Measurements from ENCODE around the gene USF3. TPM values are rescaled to one million over a fixed set of nuclear protein-coding genes. Genes with fewer than 3 reads are reported as not detected.
"Not testable (repeated sequence)": the region's sequence is repeated elsewhere in the genome, so short reads cannot be mapped to it uniquely, and the experiment has no call there.

Gene USF3
- total and polyA plus RNA-seq, 2 experiments from 2014 or later, result 5.8 to 18.8 TPM

DNA sequence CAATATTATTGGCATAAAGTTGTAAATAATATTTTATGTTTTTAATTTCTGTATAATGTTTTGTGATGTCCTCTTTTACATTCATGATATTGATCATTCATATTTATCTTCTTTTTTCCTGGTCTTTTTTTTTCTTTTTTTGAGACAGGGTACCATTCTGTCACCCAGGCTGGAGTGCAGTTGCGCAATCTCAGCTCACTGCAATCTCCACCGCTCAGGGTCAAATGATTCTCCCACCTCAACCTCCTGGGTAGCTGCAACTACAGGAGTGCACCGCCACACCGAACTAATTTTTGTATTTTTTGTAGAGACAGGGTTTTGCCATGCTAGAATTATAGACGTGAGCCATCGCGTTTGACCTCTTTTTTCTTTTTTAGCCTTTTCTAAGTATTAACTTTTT lies 52.9 kb downstream of the USF3 start:
- no peak overlapping the region for H2AFZ ChIP-seq
- no peak overlapping the region for H3K27ac ChIP-seq
- H3K4me1 ChIP-seq (ENCODE audit: insufficient read depth), result no peaks in the 10 kb centered on the region
- no peaks in the 10 kb centered on the region for H3K36me3 ChIP-seq (replicated peaks; ENCODE audit: insufficient read depth, low read depth)
- H4K20me1 ChIP-seq (ENCODE audit: insufficient read depth, poor library complexity, severe bottlenecking), result no peaks in the 10 kb centered on the region
- no peak overlapping the region for H3K4me3 ChIP-seq
- WGBS (ENCODE audit: low lambda C conversion rate, missing lambda C conversion rate), result 97% methylated on average over 7 of the region's 7 CpGs
- TF ChIP-seq EZH2phosphoT487 (IDR thresholded peaks at IDR 0.05; ENCODE audit: low read depth, severe bottlenecking, unreplicated experiment) (no peak), EZH2 (IDR thresholded peaks at IDR 0.05; ENCODE audit: borderline replicate concordance) (no peak), CTCF (IDR thresholded peaks at IDR 0.05; ENCODE audit: poor library complexity) (no peak)
- H3K79me2 ChIP-seq, result no peaks in the 10 kb centered on the region
- peaks cover 11% of the 10 kb centered on the region for H3K9me3 ChIP-seq (ENCODE audit: low read depth)
- no peaks in the 10 kb centered on the region for H3K9me2 ChIP-seq (replicated peaks; ENCODE audit: insufficient read depth)
- no peak overlapping the region for H3K4me2 ChIP-seq
- no peak for DNase-seq (ENCODE audit: low spot score)
- no peaks in the 10 kb centered on the region for H3K27me3 ChIP-seq

GRCh38 chr3:113638910-113639309 lies 57.5 kb downstream of the USF3 start:
- no peak for DNase-seq (ENCODE audit: low spot score)
- Histone ChIP-seq H3K27ac (no peak overlapping the region), H2AFZ (no peak overlapping the region), H3K36me3 (replicated peaks; ENCODE audit: insufficient read depth, low read depth) (no peaks in the 10 kb centered on the region), H3K9me3 (ENCODE audit: low read depth) (no peaks in the 10 kb centered on the region), H3K27me3 (no peaks in the 10 kb centered on the region), H3K4me3 (no peak overlapping the region), H3K79me2 (no peaks in the 10 kb centered on the region), H4K20me1 (ENCODE audit: insufficient read depth, poor library complexity, severe bottlenecking) (no peaks in the 10 kb centered on the region), H3K4me2 (no peak overlapping the region), H3K9me2 (replicated peaks; ENCODE audit: insufficient read depth) (no peaks in the 10 kb centered on the region), H3K4me1 (ENCODE audit: insufficient read depth) (no peaks in the 10 kb centered on the region)
- WGBS (ENCODE audit: low lambda C conversion rate, missing lambda C conversion rate), result 88% methylated on average over 3 of the region's 3 CpGs
- TF ChIP-seq CTCF (IDR thresholded peaks at IDR 0.05; ENCODE audit: poor library complexity), result no peak
- TF ChIP-seq EZH2 (IDR thresholded peaks at IDR 0.05; ENCODE audit: borderline replicate concordance), result no peak
- no peak for TF ChIP-seq EZH2phosphoT487 (IDR thresholded peaks at IDR 0.05; ENCODE audit: low read depth, severe bottlenecking, unreplicated experiment)

- 90% methylated on average over 14 of the region's 14 CpGs for WGBS (ENCODE audit: low lambda C conversion rate, missing lambda C conversion rate)
- H3K9me3 ChIP-seq (ENCODE audit: low read depth), result no peaks in the 10 kb centered on the region
- TF ChIP-seq EZH2 (IDR thresholded peaks at IDR 0.05; ENCODE audit: borderline replicate concordance), result no peak
- no peak for TF ChIP-seq EZH2phosphoT487 (IDR thresholded peaks at IDR 0.05; ENCODE audit: low read depth, severe bottlenecking, unreplicated experiment)
- TF ChIP-seq CTCF (IDR thresholded peaks at IDR 0.05; ENCODE audit: poor library complexity), result no peak
- no peak overlapping the region for H3K27ac ChIP-seq
- H2AFZ ChIP-seq, result no peak overlapping the region
- H3K4me3 ChIP-seq, result no peak overlapping the region
- no peaks in the 10 kb centered on the region for H3K9me2 ChIP-seq (replicated peaks; ENCODE audit: insufficient read depth)
- H4K20me1 ChIP-seq (ENCODE audit: insufficient read depth, poor library complexity, severe bottlenecking), result no peaks in the 10 kb centered on the region
- H3K36me3 ChIP-seq (replicated peaks; ENCODE audit: insufficient read depth, low read depth), result no peaks in the 10 kb centered on the region
- no peaks in the 10 kb centered on the region for H3K27me3 ChIP-seq
- H3K4me1 ChIP-seq (ENCODE audit: insufficient read depth), result no peaks in the 10 kb centered on the region
- H3K79me2 ChIP-seq, result no peaks in the 10 kb centered on the region
- H3K4me2 ChIP-seq, result no peak overlapping the region
- DNase-seq (ENCODE audit: low spot score), result no peak
These were observed 58.7 kb downstream of the USF3 start for GRCh38 chr3:113637756-113638155.

- not testable (repeated sequence) for H3K9me3 ChIP-seq (ENCODE audit: low read depth); H3K27me3 ChIP-seq; H3K79me2 ChIP-seq; H3K27ac ChIP-seq; DNase-seq (ENCODE audit: low spot score); H4K20me1 ChIP-seq (ENCODE audit: insufficient read depth, poor library complexity, severe bottlenecking); H2AFZ ChIP-seq; H3K9me2 ChIP-seq (replicated peaks; ENCODE audit: insufficient read depth); H3K4me3 ChIP-seq; H3K4me2 ChIP-seq; H3K36me3 ChIP-seq (replicated peaks; ENCODE audit: insufficient read depth, low read depth); H3K4me1 ChIP-seq (ENCODE audit: insufficient read depth)
- WGBS (ENCODE audit: low lambda C conversion rate, missing lambda C conversion rate), result 93% methylated on average over 7 of the region's 7 CpGs
These were observed 60.4 kb downstream of the USF3 start for GRCh38 chr3:113636034-113636433.

Measured in hepatocyte (in vitro differentiated cells).